CD4-positive, alpha-beta T cell treated with Interleukin-2 at 100 ng/mL for 4 hours (primary cell): ENCODE data around the gene SYPL1.

Source experiments
- DNase-seq: peaks from one replicate; pipeline ENCODE4 v3.0.0-alpha.2; 2020; ENCODE audit warnings: low spot score

SYPL1 gene

GRCh38 chr7:106065575-106066500 is 46.3 kb downstream of the SYPL1 start:
- DNase-seq: no peak

DNA sequence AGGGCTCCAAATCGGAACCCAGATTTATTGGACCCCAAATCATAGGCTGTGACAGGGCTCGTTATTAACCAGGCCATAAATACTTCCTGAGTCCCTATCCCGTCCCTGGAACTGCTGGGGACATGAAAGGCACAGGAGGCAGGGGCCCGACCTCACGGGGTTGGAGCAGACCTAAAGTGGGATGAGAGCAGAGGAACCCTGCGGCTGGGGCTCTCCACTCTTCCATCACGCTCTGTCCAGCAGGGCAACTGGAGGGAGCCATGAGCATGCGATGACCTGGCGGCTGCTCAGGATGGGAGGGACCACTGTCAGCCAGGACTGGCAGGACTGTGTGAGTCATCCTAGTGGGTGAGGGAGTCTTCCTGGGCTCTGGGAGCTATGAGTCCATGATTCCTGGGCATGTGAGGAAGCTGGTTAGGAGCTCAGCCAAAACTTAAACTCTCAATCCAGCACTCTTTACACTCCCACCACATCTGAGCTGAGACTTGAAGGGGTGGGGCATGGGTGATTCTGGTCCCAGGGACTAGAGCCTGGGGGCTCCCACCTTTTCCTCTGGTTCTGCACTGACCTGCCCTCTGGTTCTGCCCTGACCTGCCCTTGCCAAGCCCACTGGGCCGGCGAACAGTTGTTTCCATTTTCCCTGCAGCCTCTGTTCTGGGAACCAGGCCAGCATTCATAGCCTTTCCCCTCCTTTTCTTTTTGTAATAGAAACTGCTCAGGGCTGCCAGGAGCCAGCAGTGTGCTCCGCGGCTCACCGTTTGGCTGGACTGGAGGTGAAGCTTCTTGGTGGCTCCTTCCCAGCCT is 47.1 kb downstream of the SYPL1 start:
- DNase-seq: no peak

DNA sequence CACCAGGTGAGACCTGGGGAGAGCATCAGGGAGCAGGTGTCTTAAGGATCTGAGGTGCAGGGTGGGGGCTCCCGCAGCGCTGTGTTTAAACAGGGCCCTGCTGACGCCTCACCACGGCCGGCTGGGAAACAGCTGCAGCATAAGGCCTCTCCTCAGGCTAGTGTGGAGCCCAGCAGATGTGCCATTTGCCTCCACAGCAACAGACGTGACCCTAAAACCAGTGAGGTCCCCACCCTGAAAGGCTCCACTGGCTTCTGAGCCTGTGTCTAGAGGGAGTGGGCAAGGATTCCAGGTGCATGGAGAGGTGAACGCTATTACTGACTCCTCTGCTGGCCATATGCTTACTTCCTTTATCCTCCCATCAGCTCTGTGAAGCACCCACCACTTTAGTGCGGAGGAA is 47.8 kb downstream of the SYPL1 start:
- no peak for DNase-seq

DNA sequence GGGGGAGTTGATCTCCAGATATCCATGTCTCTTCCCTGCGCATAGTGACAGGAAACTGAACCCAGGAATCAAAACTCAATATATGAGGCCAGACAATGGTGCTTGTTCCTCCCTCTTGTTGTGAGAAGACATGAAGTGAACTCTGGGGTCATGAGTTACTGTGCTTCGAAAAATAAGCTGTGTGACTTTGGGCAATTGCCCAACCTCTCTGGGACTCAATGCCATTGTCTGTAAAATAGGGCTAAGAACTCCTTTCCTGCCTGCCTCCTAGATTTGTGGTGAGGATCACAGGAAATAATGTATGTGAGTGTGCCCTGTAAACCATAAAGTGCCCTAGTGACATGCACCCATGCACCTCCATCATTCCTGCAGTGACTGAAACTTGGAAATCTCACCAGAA is 48.4 kb downstream of the SYPL1 start:
- no peak for DNase-seq

DNA sequence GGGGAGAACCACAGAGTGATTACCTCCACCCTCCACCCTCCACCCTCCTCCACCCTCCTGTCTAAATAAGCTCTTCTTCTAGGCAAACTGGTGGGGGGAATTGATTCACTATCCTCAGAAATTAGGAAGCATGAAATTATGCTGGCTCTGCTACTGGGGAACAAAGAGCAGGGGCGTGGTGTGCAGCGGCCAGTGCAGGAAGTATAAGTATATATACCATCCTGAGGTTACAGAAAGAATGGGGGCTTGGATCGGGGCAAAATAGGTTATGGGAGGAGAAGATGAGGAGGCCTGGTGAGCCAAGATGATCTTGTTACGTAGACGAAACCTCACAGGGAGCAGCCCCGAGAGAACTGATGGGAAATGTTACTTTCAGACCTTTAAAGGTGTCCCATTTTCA is 49.1 kb downstream of the SYPL1 start:
- no peak for DNase-seq

DNA sequence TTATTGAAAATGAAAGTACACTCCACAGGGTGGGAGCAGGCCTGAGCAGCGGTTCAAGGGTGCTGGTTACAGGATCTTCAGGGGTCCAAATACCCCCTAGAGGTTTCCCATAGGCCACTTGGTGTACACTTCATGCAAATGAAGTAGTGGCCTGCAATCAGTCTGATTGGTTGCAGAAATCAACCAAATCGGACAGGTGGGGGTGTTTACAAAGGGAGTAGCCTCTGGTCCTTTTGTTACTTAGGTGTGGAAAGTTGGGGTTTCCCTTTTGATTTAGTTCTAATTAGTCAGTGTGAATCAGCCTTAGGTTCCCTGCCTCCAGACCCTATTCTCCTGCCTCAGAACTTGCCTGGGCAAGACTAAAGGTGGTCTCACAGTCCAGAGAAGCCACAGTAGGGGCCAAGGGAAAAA is 49.6 kb downstream of the SYPL1 start:
- no peak for DNase-seq

DNA sequence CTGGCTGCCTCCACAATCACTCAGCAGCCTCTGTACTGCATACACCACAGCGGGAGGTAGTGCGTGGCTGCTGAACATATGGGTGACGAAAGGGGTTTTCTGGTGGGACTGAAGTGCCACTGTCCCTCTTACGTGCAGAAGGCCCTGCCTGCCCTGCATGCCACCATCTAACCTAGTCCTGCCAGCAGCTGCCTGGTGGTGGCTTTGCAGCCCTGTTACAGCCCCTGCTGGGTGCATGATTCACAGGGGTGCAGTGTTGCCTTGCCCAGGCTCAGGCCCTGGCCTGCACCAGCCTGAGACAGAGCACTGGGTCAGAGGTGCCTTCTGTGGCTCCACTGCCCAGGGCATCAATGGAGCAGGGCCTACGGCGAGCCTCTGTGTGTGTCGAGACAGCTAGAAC is 50.1 kb downstream of the SYPL1 start:
- no peak for DNase-seq

DNA sequence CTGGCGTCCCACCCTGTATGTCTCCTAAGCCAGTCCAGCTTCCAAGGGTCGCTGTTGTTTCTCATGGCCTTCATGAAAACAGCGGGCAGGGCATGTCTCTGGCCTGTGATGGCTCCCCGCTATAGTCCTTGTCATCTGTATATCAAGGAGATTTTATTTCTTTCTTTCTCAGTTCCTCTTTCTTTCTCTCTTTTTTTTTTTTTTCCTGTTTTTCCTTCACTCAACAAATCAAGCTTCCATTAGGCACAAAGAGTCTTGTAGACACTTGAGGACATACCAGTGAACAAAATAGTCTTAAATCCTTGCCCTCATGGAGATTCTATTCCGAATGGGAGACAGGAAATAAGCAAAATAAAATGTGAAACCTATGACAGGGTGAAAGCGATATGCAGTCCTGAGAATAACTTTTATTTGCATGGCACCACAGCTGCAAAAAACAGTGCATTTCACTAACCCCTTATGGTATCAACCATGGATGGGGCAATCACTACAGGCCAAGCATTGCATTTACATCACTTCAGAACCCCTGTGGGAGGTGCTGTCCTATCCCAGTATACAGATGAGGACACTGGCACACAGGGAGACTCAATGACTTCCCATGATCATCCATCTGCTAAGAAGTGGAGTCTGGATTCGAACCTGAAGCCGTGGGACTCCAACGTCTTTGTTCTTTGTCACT is 50.7 kb downstream of the SYPL1 start:
- DNase-seq: no peak

- no peak for DNase-seq
Observed at GRCh38 chr7:106060394-106060920, 51.7 kb downstream of the SYPL1 start.

GRCh38 chr7:106059556-106059955 is 52.6 kb downstream of the SYPL1 start:
- no peak for DNase-seq

- DNase-seq: no peak
Observed at GRCh38 chr7:106058928-106059324, 53.2 kb downstream of the SYPL1 start.

- no peak for DNase-seq
Observed at GRCh38 chr7:106057962-106058927, 53.9 kb downstream of the SYPL1 start.

GRCh38 chr7:106057204-106057961 is 54.7 kb downstream of the SYPL1 start:
- DNase-seq: no peak

GRCh38 chr7:106056513-106057203 is 55.5 kb downstream of the SYPL1 start:
- DNase-seq: peak; percentile 72

DNA sequence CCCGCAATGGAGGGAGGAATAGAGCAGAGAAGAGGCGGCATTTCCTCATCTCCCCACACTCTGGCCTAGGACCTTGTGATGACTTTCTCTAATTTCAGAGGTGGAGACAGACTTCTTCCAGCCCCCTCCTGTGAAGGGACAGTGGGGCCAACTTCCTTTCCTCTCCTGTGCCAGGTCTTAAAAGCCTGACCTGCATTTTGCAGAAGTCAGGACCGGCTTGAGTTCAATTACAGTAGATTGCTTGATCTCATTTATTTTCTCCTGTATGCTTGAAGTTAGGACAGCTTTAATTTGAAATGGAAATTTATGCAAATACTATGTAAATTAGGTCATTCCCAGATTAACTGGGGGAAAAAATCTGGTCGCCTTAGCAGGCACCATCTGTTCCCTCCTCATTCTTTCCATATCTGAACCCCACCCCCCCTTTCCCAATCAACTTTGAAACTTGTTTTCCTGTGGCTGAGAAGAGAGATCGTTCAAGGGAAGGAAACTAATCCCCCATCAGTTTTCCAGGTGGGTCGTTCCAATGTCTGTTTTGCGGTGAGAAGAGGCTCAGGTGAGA is 57.1 kb downstream of the SYPL1 start:
- DNase-seq: no peak

DNA sequence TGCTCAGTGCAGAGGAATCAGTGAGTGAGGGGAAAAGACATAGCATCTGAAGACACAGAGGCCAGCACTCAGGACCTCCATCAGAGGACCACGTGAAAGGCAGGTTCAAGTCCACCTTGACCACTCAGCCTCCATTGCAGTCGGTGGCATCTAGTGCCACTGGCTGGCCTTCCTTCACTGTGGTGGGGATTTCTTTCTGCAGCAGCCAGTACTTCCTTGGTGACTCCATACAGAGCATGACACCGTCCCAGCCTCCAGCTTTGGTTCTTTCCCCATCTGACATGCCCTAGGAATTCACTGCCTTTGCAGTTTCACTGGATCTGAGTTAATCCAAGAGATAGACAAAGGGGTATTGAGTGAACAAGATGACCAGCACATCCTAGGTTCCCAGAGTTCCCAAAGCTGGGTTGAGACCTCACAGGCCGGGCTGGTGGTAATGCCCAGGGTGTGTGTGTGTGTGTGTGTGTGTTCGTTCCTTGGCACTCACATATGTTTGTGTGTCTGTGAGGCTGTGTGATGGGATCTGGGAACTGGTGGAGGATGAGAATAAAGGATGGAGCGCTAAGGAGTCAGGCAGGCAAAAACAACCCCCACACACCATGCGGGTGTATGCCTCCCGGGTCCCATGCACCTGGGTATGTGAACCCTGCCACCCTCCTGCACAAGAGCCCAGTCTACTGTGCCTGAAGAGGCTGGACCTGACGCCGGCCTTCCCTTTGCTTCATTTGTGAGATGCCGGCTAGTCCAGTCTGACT is 57.8 kb downstream of the SYPL1 start:
- no peak for DNase-seq

- no peak for DNase-seq
Observed at GRCh38 chr7:106053109-106053508, 59.0 kb downstream of the SYPL1 start.

- no peak for DNase-seq
Observed at GRCh38 chr7:106052681-106053080, 59.4 kb downstream of the SYPL1 start.

- no peak for DNase-seq
Observed at GRCh38 chr7:106050746-106051117, 61.4 kb downstream of the SYPL1 start.
